ENCODE data around the gene TCP11L2. TPM values are rescaled to one million over a fixed set of nuclear protein-coding genes. Genes with fewer than 3 reads are reported as not detected.
"Not testable (repeated sequence)": the region's sequence is repeated elsewhere in the genome, so short reads cannot be mapped to it uniquely, and the experiment has no call there.

The TCP11L2 gene
- total and polyA plus RNA-seq, 3 experiments from 2014 or later, result 11.8 to 19.3 (median 13.0) TPM

DNA sequence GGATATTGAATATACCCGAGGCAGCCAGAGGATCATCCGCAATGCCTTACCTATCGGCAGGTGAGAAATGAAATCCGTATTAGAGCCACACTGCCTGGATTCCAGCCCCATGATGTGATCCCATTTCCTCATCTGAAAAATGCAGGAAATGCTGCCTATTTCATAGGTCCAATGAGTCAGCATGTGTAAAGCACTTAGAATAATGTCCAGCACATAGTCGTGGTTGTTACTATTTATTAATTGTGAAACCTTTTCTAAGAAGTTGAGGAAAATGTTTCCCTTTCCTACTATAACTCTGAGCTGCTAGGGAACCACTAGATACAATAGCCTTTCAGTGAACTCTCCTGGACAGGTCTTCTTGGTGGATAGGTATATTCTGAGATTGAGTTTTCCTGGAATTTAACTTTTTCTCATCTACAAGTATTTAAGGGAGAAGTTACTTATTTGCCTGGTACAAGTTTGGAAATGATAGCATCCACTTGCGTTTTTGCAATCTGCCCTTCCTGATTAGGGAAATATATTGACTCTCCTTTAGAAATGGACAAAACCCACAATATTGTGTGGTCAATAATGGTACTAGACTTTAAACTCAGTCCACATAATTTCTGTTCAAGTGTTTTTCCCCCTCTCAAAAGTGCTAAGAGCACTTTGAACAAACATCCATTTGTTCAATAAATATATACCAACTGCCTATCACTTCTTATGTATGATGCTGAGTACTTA lies 67.3 kb downstream of the TCP11L2 start:
- H3K4me3 Mint-ChIP-seq, result no peak overlapping the region
- Histone ChIP-seq H3K9me3 (ENCODE audit: low read length) (no peaks in the 10 kb centered on the region), H3K4me1 (ENCODE audit: insufficient read depth, low read length) (no peaks in the 10 kb centered on the region), H3K27me3 (ENCODE audit: insufficient read depth, low read length, poor library complexity, severe bottlenecking) (no peaks in the 10 kb centered on the region), H3K36me3 (ENCODE audit: insufficient read depth, low read length) (peaks cover 11% of the 10 kb centered on the region), H3K4me3 (ENCODE audit: low read length) (no peak overlapping the region), H3K27ac (ENCODE audit: low read depth, low read length) (no peak overlapping the region)
- peaks cover 18 to 53% (median 27%) of the 10 kb centered on the region in 3 donors for H3K36me3 Mint-ChIP-seq
- CTCF ChIA-PET, result no interaction called here
- POLR2A ChIA-PET, result no interaction called here
- no peak overlapping the region for H3K27ac Mint-ChIP-seq
- no peaks in the 10 kb centered on the region for H3K27me3 Mint-ChIP-seq
- no peaks in the 10 kb centered on the region for H3K4me1 Mint-ChIP-seq
- peaks cover 0 to 4% (median 0%) of the 10 kb centered on the region in 5 donors for H3K9me3 Mint-ChIP-seq
- no peak for DNase-seq

DNA sequence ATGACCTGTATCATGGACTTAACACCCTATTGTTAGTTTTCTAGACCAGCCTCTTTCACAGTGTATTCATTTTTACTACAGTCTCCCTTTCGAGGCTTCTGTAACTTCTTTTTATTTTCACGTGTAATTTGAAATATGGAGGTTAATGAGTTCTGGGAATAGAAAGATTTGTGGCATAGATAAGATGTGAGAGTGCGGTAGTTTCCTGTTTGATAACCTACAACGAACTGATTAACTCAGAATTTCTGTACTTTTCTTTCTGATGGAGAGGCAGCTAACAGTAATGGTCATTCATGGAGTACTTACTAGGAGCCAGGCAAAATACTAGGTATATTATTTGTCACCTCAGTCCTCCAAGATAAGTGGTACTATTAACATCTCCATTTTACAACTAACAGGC lies 76.3 kb downstream of the TCP11L2 start:
- Mint-ChIP-seq H3K4me3 (no peak overlapping the region), H3K27ac (peak overlapping the region in 4 of 8 donors; percentile 13 to 67 (median 58)), H3K27me3 (no peaks in the 10 kb centered on the region), H3K9me3 (peaks cover 0 to 2% (median 0%) of the 10 kb centered on the region in 5 donors), H3K36me3 (peaks cover 33 to 73% (median 37%) of the 10 kb centered on the region in 3 donors), H3K4me1 (peaks cover 11 to 17% (median 13%) of the 10 kb centered on the region in 3 donors)
- no peak overlapping the region for H3K27ac ChIP-seq (ENCODE audit: low read depth, low read length)
- H3K27me3 ChIP-seq (ENCODE audit: insufficient read depth, low read length, poor library complexity, severe bottlenecking), result no peaks in the 10 kb centered on the region
- H3K4me1 ChIP-seq (ENCODE audit: insufficient read depth, low read length), result peaks cover 11% of the 10 kb centered on the region
- no peak for DNase-seq
- CTCF ChIA-PET, result interaction anchor here (1.9 kb wide), 1 partner anchor 464 kb away, joined by 6 read pairs; no protein-coding TSS in a partner anchor
- POLR2A ChIA-PET, result no interaction called here
- H3K4me3 ChIP-seq (ENCODE audit: low read length), result no peak overlapping the region
- H3K9me3 ChIP-seq (ENCODE audit: low read length), result no peaks in the 10 kb centered on the region
- peaks cover 26% of the 10 kb centered on the region for H3K36me3 ChIP-seq (ENCODE audit: insufficient read depth, low read length)

DNA sequence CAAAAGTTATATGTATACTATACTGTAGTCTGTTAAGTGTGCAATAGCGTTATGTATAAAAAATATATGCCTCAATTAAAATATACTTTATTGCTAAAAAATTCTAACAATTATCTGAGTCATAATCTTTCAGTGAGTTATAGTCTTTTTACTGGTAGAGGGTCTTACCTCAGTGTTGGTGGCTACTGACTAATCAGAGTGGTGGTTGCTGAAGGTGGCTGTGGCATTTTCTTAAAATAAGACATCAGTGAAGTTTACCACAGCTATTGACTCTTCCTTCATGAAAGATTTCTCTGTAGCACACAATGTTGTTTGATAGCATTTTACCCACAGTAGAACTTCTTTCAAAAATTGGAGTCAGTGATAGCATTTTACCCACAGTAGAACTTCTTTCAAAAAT lies 78.4 kb downstream of the TCP11L2 start:
- DNase-seq, result no peak
- Histone ChIP-seq H3K4me3 (ENCODE audit: low read length) (no peak overlapping the region), H3K27me3 (ENCODE audit: insufficient read depth, low read length, poor library complexity, severe bottlenecking) (no peaks in the 10 kb centered on the region), H3K9me3 (ENCODE audit: low read length) (no peaks in the 10 kb centered on the region), H3K36me3 (ENCODE audit: insufficient read depth, low read length) (peaks cover 24% of the 10 kb centered on the region), H3K4me1 (ENCODE audit: insufficient read depth, low read length) (peaks cover 11% of the 10 kb centered on the region), H3K27ac (ENCODE audit: low read depth, low read length) (no peak overlapping the region)
- Mint-ChIP-seq H3K27ac (no peak overlapping the region), H3K27me3 (no peaks in the 10 kb centered on the region), H3K9me3 (no peaks in the 10 kb centered on the region), H3K4me3 (no peak overlapping the region), H3K36me3 (peaks cover 25 to 66% (median 25%) of the 10 kb centered on the region in 3 donors), H3K4me1 (peaks cover 11 to 17% (median 13%) of the 10 kb centered on the region in 3 donors)
- CTCF ChIA-PET, result interaction anchor here (1.5 kb wide), 2 partner anchors 461 to 541 kb away, joined by 4 to 5 read pairs; no protein-coding TSS in a partner anchor
- POLR2A ChIA-PET, result no interaction called here

DNA sequence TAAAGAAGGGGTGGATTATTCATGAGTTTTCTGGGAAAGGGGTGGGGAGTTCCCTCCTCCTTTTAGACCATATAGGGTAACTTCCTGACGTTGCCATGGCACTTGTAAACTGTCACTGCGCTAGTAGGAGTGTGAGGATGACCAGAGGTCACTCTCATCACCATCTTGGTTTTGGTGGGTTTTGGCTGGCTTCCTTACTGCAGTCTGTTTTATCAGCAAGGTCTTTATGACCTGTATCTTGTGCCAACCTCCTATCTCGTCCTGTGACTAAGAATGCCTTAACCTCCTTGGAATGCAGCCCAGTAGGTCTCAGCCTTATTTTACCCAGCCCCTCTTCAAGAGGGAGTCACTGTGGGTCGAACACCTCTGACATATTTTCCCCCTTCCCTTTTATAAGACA lies 79.3 kb downstream of the TCP11L2 start:
- DNase-seq; H3K9me3 ChIP-seq (ENCODE audit: low read length); H3K27ac ChIP-seq (ENCODE audit: low read depth, low read length); H3K27me3 Mint-ChIP-seq; H3K4me3 ChIP-seq (ENCODE audit: low read length); H3K27me3 ChIP-seq (ENCODE audit: insufficient read depth, low read length, poor library complexity, severe bottlenecking); POLR2A ChIA-PET; H3K4me3 Mint-ChIP-seq; H3K9me3 Mint-ChIP-seq: not testable (repeated sequence)
- Mint-ChIP-seq H3K36me3 (peaks cover 16 to 57% (median 19%) of the 10 kb centered on the region in 3 donors), H3K27ac (peak overlapping the region in 1 of 8 donors; percentile 63), H3K4me1 (peaks cover 11 to 17% (median 13%) of the 10 kb centered on the region in 3 donors)
- Histone ChIP-seq H3K36me3 (ENCODE audit: insufficient read depth, low read length) (peaks cover 22% of the 10 kb centered on the region), H3K4me1 (ENCODE audit: insufficient read depth, low read length) (peaks cover 11% of the 10 kb centered on the region)
- CTCF ChIA-PET, result interaction anchor here (2.5 kb wide), 1 partner anchor 24 kb away, joined by 6 read pairs; the partner anchor contains the start of gene POLR3B

GRCh38 chr12:106386813-106387535 lies 84.4 kb downstream of the TCP11L2 start:
- Histone ChIP-seq H3K27ac (ENCODE audit: low read depth, low read length) (no peak overlapping the region), H3K4me1 (ENCODE audit: insufficient read depth, low read length) (no peaks in the 10 kb centered on the region), H3K36me3 (ENCODE audit: insufficient read depth, low read length) (peaks cover 7% of the 10 kb centered on the region), H3K27me3 (ENCODE audit: insufficient read depth, low read length, poor library complexity, severe bottlenecking) (no peaks in the 10 kb centered on the region), H3K9me3 (ENCODE audit: low read length) (no peaks in the 10 kb centered on the region), H3K4me3 (ENCODE audit: low read length) (no peak overlapping the region)
- Mint-ChIP-seq H3K4me3 (no peak overlapping the region), H3K27me3 (no peaks in the 10 kb centered on the region), H3K9me3 (no peaks in the 10 kb centered on the region), H3K4me1 (no peaks in the 10 kb centered on the region), H3K36me3 (peaks cover 10 to 33% (median 16%) of the 10 kb centered on the region in 3 donors), H3K27ac (no peak overlapping the region)
- DNase-seq, result no peak
- POLR2A ChIA-PET, result no interaction called here
- CTCF ChIA-PET, result interaction anchor here (0.6 to 2.0 kb wide), 7 partner anchors 10 to 718 kb away, joined by 3 to 8 read pairs (median 3); no protein-coding TSS in a partner anchor

DNA sequence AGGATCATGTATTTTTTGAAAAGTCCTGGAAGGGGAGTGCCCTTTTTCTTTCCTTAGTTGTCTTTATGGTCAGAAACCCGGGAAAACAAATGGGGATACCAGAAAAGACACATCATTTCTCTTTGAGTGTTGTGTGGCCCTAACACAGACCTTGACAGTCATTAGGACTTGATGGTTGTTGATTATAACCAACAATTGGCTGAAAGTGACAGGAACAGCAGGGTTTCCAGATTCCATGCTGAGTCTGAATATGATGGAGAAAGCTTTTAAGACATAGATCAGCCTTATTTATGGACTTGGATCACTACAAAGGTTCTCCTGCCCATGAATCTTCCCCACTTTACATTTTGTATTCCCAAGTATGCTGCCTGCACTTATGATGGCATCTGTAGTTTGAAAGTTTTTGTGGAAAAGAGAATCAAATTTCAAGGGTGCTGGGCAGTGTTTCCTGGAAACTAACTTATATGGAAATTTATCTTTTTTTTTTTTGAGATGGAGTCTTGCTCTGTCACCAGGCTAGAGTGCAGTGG lies 85.4 kb downstream of the TCP11L2 start:
- H3K9me3 ChIP-seq (ENCODE audit: low read length), result no peaks in the 10 kb centered on the region
- H3K36me3 Mint-ChIP-seq, result peaks cover 11 to 31% (median 15%) of the 10 kb centered on the region in 3 donors
- CTCF ChIA-PET, result interaction anchor here (1.5 to 2.0 kb wide), 3 partner anchors 452 to 532 kb away, joined by 3 to 8 read pairs (median 5); no protein-coding TSS in a partner anchor
- POLR2A ChIA-PET, result no interaction called here
- no peak overlapping the region for H3K4me3 ChIP-seq (ENCODE audit: low read length)
- no peaks in the 10 kb centered on the region for H3K4me1 ChIP-seq (ENCODE audit: insufficient read depth, low read length)
- H3K4me3 Mint-ChIP-seq, result no peak overlapping the region
- H3K27ac Mint-ChIP-seq, result no peak overlapping the region
- no peaks in the 10 kb centered on the region for H3K36me3 ChIP-seq (ENCODE audit: insufficient read depth, low read length)
- no peaks in the 10 kb centered on the region for H3K4me1 Mint-ChIP-seq
- DNase-seq, result no peak
- no peaks in the 10 kb centered on the region for H3K27me3 Mint-ChIP-seq
- no peaks in the 10 kb centered on the region for H3K9me3 Mint-ChIP-seq
- no peaks in the 10 kb centered on the region for H3K27me3 ChIP-seq (ENCODE audit: insufficient read depth, low read length, poor library complexity, severe bottlenecking)
- no peak overlapping the region for H3K27ac ChIP-seq (ENCODE audit: low read depth, low read length)

GRCh38 chr12:106389151-106389550 lies 86.6 kb downstream of the TCP11L2 start:
- H3K36me3 Mint-ChIP-seq, result peaks cover 12 to 35% (median 23%) of the 10 kb centered on the region in 3 donors
- H3K36me3 ChIP-seq (ENCODE audit: insufficient read depth, low read length), result no peaks in the 10 kb centered on the region
- CTCF ChIA-PET, result interaction anchor here (2.3 kb wide), 1 partner anchor 715 kb away, joined by 7 read pairs; no protein-coding TSS in a partner anchor

GRCh38 chr12:106392759-106393158 lies 90.2 kb downstream of the TCP11L2 start:
- Histone ChIP-seq H3K27me3 (ENCODE audit: insufficient read depth, low read length, poor library complexity, severe bottlenecking) (no peaks in the 10 kb centered on the region), H3K36me3 (ENCODE audit: insufficient read depth, low read length) (no peaks in the 10 kb centered on the region), H3K9me3 (ENCODE audit: low read length) (no peaks in the 10 kb centered on the region), H3K4me1 (ENCODE audit: insufficient read depth, low read length) (no peaks in the 10 kb centered on the region), H3K27ac (ENCODE audit: low read depth, low read length) (no peak overlapping the region), H3K4me3 (ENCODE audit: low read length) (no peak overlapping the region)
- ChIA-PET CTCF (no interaction called here), POLR2A (no interaction called here)
- Mint-ChIP-seq H3K27ac (peak overlapping the region in 1 of 8 donors; percentile 11), H3K36me3 (peaks cover 32 to 63% (median 33%) of the 10 kb centered on the region in 3 donors), H3K4me3 (no peak overlapping the region), H3K9me3 (no peaks in the 10 kb centered on the region), H3K27me3 (no peaks in the 10 kb centered on the region), H3K4me1 (no peaks in the 10 kb centered on the region)
- no peak for DNase-seq

More at GRCh38 chr12:106389151-106389550, 86.6 kb downstream of the TCP11L2 start:
- Histone ChIP-seq H3K27ac (ENCODE audit: low read depth, low read length) (no peak overlapping the region), H3K9me3 (ENCODE audit: low read length) (no peaks in the 10 kb centered on the region), H3K27me3 (ENCODE audit: insufficient read depth, low read length, poor library complexity, severe bottlenecking) (no peaks in the 10 kb centered on the region), H3K4me3 (ENCODE audit: low read length) (no peak overlapping the region), H3K4me1 (ENCODE audit: insufficient read depth, low read length) (no peaks in the 10 kb centered on the region)
- Mint-ChIP-seq H3K27me3 (no peaks in the 10 kb centered on the region), H3K9me3 (no peaks in the 10 kb centered on the region), H3K4me3 (no peak overlapping the region), H3K27ac (no peak overlapping the region), H3K4me1 (no peaks in the 10 kb centered on the region)
- POLR2A ChIA-PET, result no interaction called here
- no peak for DNase-seq
